WI38 (cell line): Measurements from ENCODE around the gene SCG2.

ENCODE experiments used
- H3K4me3 ChIP-seq: 2 replicates; pipeline ENCODE4 v1.5.1; 2011; ENCODE audit warnings: low read depth, mild to moderate bottlenecking, control low read depth, low read length
- CTCF ChIP-seq: IDR thresholded peaks from 2 replicates; pipeline ENCODE4 v1.5.1; 2012; ENCODE audit warnings: low read depth, mild to moderate bottlenecking, control low read depth, low read length

SCG2 gene

GRCh38 chr2:223601932-223602666, at the start of gene SCG2:
Gene SCG2, minus strand, starts transcription at chr2:223602361. Its CDS starts 3,079 bp downstream, at chr2:223599282.
- H3K4me3 ChIP-seq, result no peak within 1 kb of the TSS; the same call in 1 of the 2 replicates
- TF ChIP-seq CTCF, result no peak

- TF ChIP-seq CTCF, result no peak
- no peak overlapping the region for H3K4me3 ChIP-seq
Measured at GRCh38 chr2:223649554-223650533, 47.7 kb upstream of the SCG2 start.

- no peak overlapping the region for H3K4me3 ChIP-seq
- no peak for TF ChIP-seq CTCF
Measured at GRCh38 chr2:223648755-223649154, 46.6 kb upstream of the SCG2 start.

GRCh38 chr2:223647258-223647952, 45.2 kb upstream of the SCG2 start:
- H3K4me3 ChIP-seq, result no peak overlapping the region
- TF ChIP-seq CTCF, result no peak

- TF ChIP-seq CTCF, result no peak
- no peak overlapping the region for H3K4me3 ChIP-seq
Measured at GRCh38 chr2:223644136-223644535, 42.0 kb upstream of the SCG2 start.

GRCh38 chr2:223643309-223643708, 41.1 kb upstream of the SCG2 start:
- TF ChIP-seq CTCF, result no peak

More at GRCh38 chr2:223643309-223643708, 41.1 kb upstream of the SCG2 start:
- no peak overlapping the region for H3K4me3 ChIP-seq
